NCI-H2196 (cell line): Measurements from ENCODE around the gene PAX6.
"Not testable (repeated sequence)": the region's sequence is repeated elsewhere in the genome, so short reads cannot be mapped to it uniquely, and the experiment has no call there.

Experiments
- DNase-seq: peaks from one replicate; lab custom pipeline; 2025; ENCODE audit not compliant: unreplicated experiment; lab: John Stamatoyannopoulos, UW

Gene PAX6

GRCh38 chr11:31770011-31770700 is 41.0 kb downstream of the PAX6 start:
- DNase-seq, result no peak

GRCh38 chr11:31768749-31769640 is 42.1 kb downstream of the PAX6 start:
- no peak for DNase-seq

- no peak for DNase-seq
These were observed 43.4 kb downstream of the PAX6 start for GRCh38 chr11:31767685-31768084.

GRCh38 chr11:31767066-31767465 is 44.1 kb downstream of the PAX6 start:
- no peak for DNase-seq

- DNase-seq, result no peak
These were observed 46.4 kb downstream of the PAX6 start for GRCh38 chr11:31764766-31765165.

- no peak for DNase-seq
These were observed 46.9 kb downstream of the PAX6 start for GRCh38 chr11:31764261-31764660.

- DNase-seq, result no peak
These were observed 47.8 kb downstream of the PAX6 start for GRCh38 chr11:31763296-31763695.

GRCh38 chr11:31761636-31762035 is 49.5 kb downstream of the PAX6 start:
- DNase-seq, result no peak

- DNase-seq, result no peak
These were observed 53.8 kb downstream of the PAX6 start for GRCh38 chr11:31757260-31757835.

- DNase-seq, result no peak
These were observed 63.5 kb downstream of the PAX6 start for GRCh38 chr11:31747581-31747980.

- DNase-seq, result not testable (repeated sequence)
These were observed 70.3 kb downstream of the PAX6 start for GRCh38 chr11:31740731-31741368.

GRCh38 chr11:31740131-31740530 is 71.0 kb downstream of the PAX6 start:
- no peak for DNase-seq
